GM18907 (cell line): ENCODE measurements around the gene NTF3.

Experiments
- ATAC-seq: cut with Tn5 transposase; IDR thresholded peaks from one replicate; pipeline ENCODE4 v1.9.1; 2021; ENCODE audit warnings: mild to moderate bottlenecking, moderate library complexity; ENCODE audit not compliant: unreplicated experiment

NTF3 gene

GRCh38 chr12:5485454-5485853 is 53.5 kb downstream of the NTF3 start:
- no peak for ATAC-seq

DNA sequence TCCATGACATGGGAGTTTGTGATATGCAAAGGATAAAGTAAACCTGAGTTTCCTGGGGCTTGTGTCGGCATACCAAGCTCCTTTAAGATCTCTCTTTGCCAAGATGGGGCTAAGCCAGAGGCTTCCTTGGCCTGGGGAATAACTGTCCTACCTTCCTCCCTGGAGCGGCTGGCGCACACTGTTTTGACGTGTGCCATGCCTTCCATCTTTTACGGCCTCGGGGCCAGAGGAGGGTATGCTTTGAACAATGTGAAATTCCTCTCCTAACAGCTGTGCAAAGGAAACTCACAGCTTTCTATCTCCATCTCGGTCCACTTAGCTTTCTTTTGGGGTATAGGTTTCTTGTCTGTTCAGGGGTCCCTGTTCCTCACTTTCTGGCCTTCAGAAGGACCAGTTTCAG is 55.2 kb downstream of the NTF3 start:
- ATAC-seq: no peak

- no peak for ATAC-seq
Measured at GRCh38 chr12:5487948-5488625, 56.2 kb downstream of the NTF3 start.

GRCh38 chr12:5488626-5488955 is 56.7 kb downstream of the NTF3 start:
- no peak for ATAC-seq

GRCh38 chr12:5489017-5489416 is 57.1 kb downstream of the NTF3 start:
- no peak for ATAC-seq

DNA sequence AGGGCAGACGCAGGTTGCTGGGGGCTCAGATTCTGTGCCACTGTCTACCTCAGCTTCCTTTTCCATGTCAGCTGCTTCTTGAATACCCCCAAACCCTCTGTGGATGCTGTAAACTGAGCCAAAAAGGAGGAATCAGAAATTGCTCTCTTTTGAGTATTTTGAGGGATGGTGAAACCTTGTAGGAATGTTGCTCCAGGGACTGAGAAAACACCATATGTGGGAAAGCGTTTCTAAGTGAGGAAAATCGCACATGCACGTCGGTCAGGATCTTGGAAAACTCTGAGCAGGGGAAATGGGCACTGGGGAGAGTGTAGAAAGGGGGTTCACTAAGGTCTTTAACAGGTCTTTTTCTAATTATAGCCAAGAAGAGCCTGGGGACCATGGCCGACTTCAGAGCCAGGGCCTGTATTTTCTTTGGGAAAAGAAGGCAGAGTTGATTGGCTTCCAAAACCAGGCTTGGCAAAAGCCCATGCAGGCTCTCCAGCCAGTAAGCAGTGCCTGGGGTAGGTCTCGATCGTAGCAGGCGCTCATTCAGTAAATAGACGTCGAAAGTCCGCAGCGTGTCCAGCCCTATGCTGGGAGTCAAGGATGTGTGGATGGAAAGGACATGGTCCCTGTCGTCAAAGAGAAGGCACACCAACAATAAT is 58.0 kb downstream of the NTF3 start:
- ATAC-seq: no peak

DNA sequence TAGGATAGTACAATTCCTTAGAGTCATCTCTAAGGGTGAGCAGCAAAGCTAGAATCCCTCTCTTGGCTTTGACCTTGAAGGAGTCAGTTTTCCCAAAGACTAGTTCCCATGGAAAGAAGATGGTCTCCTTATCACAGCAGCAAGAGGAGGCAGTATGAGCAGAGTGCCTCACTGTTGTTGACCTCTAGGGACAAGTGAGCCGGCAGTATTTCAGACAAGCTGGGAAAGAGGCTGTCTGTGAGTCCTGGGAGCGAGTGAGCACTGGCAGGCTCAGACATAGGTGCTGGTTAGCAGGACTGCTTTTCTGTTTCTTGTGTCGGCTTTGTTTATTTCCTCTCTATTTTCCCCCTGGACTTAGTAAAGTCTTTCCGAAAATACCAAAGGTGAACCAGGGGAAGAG is 60.7 kb downstream of the NTF3 start:
- no peak for ATAC-seq

DNA sequence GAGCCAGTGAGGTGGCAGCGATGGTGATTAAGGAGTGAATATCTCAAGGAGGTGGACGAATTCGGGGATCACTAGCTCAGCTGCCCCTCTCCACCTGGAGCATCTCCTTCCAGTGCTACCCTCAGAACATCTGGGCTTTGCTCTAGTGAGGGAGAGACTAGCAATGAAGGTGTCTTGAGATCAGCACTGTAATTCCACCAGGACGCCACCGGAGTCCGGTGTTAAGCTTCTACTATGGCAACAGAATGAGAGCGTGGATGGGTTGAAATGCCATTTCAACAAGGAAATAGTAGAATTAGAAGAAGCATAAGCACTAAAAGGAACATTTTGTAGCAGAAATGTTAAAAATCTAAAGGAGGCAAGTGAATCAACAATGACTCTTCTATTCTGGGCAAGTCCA is 61.1 kb downstream of the NTF3 start:
- ATAC-seq: no peak

GRCh38 chr12:5494343-5494742 is 62.4 kb downstream of the NTF3 start:
- ATAC-seq: no peak

DNA sequence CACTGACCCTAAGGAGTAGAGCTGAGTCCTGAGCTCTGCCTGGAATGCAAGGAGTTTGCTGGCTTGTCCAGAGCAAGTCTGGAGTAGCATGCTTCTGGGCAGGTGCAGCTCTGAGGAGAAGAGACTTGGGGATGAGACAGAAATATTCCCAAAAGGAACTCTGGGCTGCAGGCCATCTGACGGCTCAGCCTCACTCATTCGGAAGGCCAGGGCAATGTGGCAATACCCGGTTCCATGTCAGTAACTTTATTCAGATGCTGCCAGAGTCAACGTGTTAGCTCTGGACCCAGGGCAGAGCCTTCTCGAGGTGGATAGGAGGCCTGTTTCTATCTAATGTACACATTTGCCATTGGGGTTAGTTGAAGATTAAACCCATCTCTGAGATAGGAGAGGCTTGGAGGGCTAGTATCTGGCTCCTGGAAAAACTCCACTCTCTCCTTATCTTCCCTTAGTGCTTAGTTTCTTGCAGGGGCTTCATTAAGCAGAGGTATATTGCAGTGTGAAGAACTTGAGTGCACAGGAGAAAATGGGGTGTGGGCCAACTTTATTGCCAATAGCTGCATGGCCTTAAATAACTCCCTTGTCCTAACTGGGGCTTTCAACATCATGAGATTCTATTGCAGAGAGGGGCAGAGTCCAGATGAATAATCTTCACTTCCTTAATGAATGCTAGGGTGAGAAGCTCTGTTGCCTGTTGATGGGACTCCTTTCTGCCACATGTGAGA is 65.6 kb downstream of the NTF3 start:
- no peak for ATAC-seq

- ATAC-seq: no peak
Measured at GRCh38 chr12:5498076-5498475, 66.2 kb downstream of the NTF3 start.

- ATAC-seq: no peak
Measured at GRCh38 chr12:5498806-5499205, 66.9 kb downstream of the NTF3 start.

DNA sequence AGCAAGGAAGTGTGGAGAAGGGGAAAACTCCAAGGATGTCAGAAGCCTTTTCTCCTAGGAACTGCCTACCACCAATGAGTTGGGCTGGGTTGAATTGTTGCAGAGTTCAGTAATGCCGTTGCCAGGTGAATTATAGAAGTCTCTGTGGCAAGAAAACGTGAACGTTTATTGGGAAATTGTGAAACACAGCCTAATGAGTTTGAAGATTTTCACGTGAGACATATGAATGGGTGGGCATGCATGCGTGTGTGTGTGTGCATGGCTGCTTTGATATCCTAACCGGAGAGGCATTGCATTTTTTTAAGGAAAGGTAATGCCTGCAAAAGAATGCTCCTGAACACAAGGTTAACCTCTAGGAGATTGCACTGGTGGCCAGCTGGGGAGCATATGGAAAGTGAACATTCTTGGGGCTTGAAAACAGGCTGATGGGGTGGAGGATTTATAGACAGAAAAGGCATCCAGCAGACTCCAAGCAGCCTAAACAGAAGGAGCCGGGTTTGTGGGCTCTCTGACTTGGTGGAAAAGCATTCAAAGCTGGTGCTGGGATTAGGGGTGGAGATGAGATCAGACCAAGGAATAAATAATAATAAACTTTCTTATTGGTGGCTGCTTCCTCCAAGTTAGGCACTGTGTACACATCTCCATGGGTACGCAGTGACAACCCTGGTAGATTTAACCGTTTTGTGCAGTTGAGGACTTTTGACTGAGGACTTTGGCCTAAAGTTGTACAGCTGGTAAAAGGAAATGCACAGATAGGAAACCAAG is 67.8 kb downstream of the NTF3 start:
- no peak for ATAC-seq

GRCh38 chr12:5500331-5500659 is 68.4 kb downstream of the NTF3 start:
- ATAC-seq: no peak

DNA sequence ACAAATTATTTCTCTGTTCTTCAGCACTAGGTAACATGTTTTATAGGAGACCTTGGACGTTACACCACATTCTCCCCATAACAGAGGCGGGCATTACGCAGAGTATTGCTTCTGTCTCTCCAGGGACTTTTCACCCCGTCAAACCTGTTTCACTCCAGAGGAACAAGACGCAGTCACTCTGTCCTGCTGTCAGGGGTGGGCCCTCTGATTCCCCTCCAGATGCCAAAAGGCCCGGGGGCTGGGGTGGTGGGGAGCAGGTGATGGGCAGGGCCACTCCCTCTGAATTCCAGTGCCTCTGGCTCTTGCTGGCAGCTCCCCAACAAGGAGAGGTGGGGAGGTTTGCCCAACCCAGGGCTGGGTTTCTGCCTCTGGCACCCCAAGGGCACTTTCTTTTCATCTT is 71.9 kb downstream of the NTF3 start:
- ATAC-seq: no peak

DNA sequence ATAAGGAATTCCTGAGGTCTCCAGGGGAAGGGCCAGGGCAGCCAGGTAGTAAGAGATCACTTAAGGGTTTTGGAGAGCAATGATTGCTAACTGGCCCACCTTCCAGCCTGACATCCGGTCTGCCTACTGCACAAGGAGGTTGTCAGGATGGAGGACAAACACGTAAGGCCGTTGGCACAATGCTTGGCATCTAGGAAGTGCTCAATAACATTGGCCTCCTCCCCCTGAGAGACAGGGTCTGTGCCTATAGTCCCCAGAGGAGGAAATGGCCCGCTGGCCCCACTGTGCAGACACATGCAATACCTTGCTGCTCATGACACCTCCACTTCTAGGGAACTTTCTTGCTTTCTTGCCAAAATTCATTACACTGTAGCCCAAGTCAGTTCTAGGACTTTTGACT is 73.2 kb downstream of the NTF3 start:
- ATAC-seq: no peak

GRCh38 chr12:5505751-5506150 is 73.8 kb downstream of the NTF3 start:
- ATAC-seq: no peak

DNA sequence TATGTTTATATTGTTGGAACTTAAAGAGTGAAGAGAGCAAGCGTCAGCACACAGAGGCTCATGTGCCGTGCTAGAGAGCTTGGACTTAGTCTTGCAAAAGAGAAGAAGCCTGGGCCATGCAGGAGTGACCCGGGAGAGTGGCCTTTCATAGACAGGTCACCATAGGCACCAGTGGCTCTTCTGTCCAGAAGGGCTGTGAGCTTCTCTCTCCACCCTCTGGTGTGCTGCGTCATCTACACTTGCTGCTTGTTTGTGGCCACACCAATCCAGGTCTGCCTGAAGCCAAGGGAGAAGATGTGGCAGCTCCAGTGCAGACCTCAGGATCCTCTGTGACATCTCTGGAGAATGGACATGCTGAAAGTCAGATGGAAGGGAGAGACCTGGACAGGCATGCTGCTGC is 74.4 kb downstream of the NTF3 start:
- ATAC-seq: no peak

- ATAC-seq: no peak
Measured at GRCh38 chr12:5506821-5507231, 74.9 kb downstream of the NTF3 start.

DNA sequence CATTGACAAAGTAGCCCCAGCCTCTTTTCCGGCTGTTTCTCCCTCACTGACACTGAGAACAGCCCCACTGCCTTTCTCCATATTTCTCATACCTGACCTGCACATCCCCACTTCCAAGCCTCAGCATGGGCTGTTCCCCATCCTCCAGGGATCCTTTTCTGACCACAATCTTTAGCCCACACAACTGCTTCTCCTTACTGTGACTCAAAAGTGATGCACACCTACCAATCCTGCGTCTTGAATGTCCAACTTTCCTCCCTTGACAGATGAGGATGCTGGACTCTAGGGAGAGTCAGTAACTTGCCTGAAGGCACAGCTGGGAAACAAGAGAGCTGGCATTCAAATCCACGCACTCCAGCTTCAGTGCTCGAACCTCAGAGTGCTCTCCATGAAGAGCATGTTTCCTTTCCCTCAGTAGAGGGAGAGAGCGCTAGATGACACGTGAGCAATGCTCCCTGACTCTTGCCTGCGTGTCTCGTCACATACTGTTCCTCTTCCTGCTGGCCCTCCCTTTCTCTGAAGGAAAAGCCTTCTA is 75.6 kb downstream of the NTF3 start:
- ATAC-seq: no peak

DNA sequence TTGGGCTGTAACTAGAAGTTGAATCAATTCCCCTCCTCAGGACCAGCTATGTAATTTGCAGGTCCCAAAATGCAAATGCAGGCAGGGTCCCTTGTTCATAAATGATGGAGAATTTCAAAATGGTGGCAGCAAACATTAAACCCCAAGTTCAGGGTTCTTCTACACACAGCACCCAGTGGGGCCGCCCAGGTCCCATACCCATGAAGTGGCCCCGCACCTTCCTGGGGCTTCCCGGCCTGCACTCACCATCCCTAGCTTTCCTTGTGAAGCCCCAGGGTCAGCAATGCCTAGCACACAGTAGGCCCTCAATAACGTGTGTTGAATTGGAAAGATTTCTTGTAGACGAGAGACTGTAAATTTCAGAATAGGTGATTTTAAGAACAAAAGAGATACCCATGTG is 76.0 kb downstream of the NTF3 start:
- no peak for ATAC-seq

- ATAC-seq: no peak
Measured at GRCh38 chr12:5509102-5509501, 77.2 kb downstream of the NTF3 start.
